K562 treated with DMSO at 1 percent for 48 hours (cell line): Measurements from ENCODE around the gene RPRD1B. TPM values are rescaled to one million over a fixed set of nuclear protein-coding genes. Genes with fewer than 3 reads are reported as not detected.

Experiments
- total RNA-seq: library from RNA; unstranded; fragments of 300-600 nt; gene quantifications from 2 replicates; pipeline ENCODE4 v1.2.3, GENCODE V29; 2022; ENCODE audit warnings: low replicate concordance; ENCODE audit errors: extremely low read depth

The RPRD1B gene
- total RNA-seq: not detected in 2 replicates

DNA sequence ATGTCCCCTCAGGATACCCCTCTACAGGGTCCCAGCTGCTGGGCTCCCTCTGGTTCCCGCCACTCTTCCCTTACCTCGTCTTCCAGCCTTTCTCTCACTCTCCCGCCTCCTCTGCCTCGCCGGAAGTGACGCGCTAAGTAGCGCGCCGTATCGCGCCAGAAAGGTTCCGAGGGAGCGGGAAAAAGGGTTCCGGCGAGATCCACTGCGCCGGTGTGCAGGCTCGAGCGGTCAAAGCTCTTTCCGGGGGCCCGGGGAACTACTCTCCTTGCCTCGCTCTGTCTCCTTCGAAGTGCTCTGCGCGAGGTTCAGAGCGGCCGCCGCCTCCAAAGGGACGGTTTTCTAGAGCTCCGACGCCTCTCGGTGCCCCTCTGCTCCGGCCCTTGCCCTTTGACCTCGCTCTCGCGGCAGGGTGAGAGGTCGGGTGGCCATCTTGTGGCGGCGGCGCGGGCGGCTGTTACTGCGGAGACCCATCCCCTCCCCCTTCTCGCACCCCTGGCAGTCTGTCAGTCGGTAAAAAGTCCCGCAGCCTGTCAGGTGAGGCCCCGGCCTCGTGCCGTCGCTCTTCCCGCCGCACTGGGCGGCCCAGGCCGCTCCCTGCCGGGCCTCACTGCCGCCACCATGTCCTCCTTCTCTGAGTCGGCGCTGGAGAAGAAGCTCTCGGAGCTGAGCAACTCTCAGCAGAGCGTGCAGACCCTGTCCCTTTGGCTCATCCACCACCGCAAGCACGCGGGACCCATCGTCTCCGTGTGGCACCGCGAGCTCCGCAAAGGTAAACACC lies at the start of gene RPRD1B, which contains the start of gene TTI1:
TSS of gene RPRD1B (plus strand) at position 417 of the 778 bp plus-strand sequence. CDS start at position 619, 202 bp downstream.
TSS of gene TTI1 (minus strand) at position 127 of the 778 bp plus-strand sequence. CDS start 19,640 bp downstream, outside the sequence.

Other genes starting within 250 kb of the RPRD1B start
- not detected in 2 replicates for gene VSTM2L, start 130.6 kb upstream of the RPRD1B start, total RNA-seq
- gene TTI1, start 290 bp upstream of the RPRD1B start, total RNA-seq: not detected in 2 replicates
- 186 TPM in 1 of 2 replicates, not detected in the other for gene TGM2, start 131.5 kb downstream of the RPRD1B start, total RNA-seq
- gene KIAA1755, start 227.0 kb downstream of the RPRD1B start, total RNA-seq: not detected in 2 replicates